Neural cell (in vitro differentiated cells): ENCODE data around the gene B3GALNT2. TPM values are rescaled to one million over a fixed set of nuclear protein-coding genes. Genes with fewer than 3 reads are reported as not detected.

Experiments used
- H2AFZ ChIP-seq: fragments of 200-600, 300-800 bp; sonication (generic), shearing (Covaris generic); 2 replicates; pipeline ENCODE4 v1.6.0; 2014; ENCODE audit warnings: low read depth, mild to moderate bottlenecking, antibody characterized with exemption, low read length, moderate library complexity
- H3F3A ChIP-seq: fragments of 200-600 bp; shearing (Covaris generic); 2 replicates; pipeline ENCODE4 v1.6.1; 2016; ENCODE audit warnings: mild to moderate bottlenecking, moderate library complexity, mixed read lengths, antibody characterized with exemption, low read length; ENCODE audit not compliant: insufficient read depth, poor library complexity, severe bottlenecking
- H3K27ac ChIP-seq: fragments of 200-600, 300-800 bp; sonication (generic), shearing (Covaris generic); 2 replicates; pipeline ENCODE4 v1.5.1; 2014; ENCODE audit warnings: mild to moderate bottlenecking, low read length, moderate library complexity
- H3K27me3 ChIP-seq: fragments of 300-800, 200-600 bp; sonication (generic), shearing (Covaris generic); 2 replicates; pipeline ENCODE4 v1.6.0; 2014; ENCODE audit warnings: mild to moderate bottlenecking, low read depth, low read length, moderate library complexity; ENCODE audit not compliant: insufficient read depth
- H3K36me3 ChIP-seq: fragments of 300-800, 200-600 bp; sonication (generic), shearing (Covaris generic); 2 replicates; pipeline ENCODE4 v1.5.1; 2014; ENCODE audit warnings: mild to moderate bottlenecking, antibody characterized with exemption, low read length, moderate library complexity; ENCODE audit not compliant: insufficient read depth
- H3K4me2 ChIP-seq: fragments of 300-800, 200-600 bp; sonication (generic), shearing (Covaris generic); 2 replicates; pipeline ENCODE4 v1.6.0; 2014; ENCODE audit warnings: mild to moderate bottlenecking, low read length
- H3K4me3 ChIP-seq: fragments of 300-800, 200-600 bp; sonication (generic), shearing (Covaris generic); 2 replicates; pipeline ENCODE4 v1.5.1; 2014; ENCODE audit warnings: mild to moderate bottlenecking, low read length, moderate library complexity
- H3K79me2 ChIP-seq: fragments of 200-600 bp; shearing (Covaris generic); replicated peaks from 2 replicates; pipeline ENCODE4 v1.6.0; 2014; ENCODE audit warnings: mild to moderate bottlenecking, low read length, moderate library complexity; ENCODE audit not compliant: insufficient read depth
- H3K9ac ChIP-seq: fragments of 300-800, 200-600 bp; sonication (generic), shearing (Covaris generic); 2 replicates; pipeline ENCODE4 v1.6.1; 2016; ENCODE audit warnings: mild to moderate bottlenecking, low read length, mixed read lengths
- H3K9me2 ChIP-seq: fragments of 200-600 bp; shearing (Covaris generic); 2 replicates; pipeline ENCODE4 v1.6.1; 2016; ENCODE audit warnings: mild to moderate bottlenecking, low read length, mixed read lengths; ENCODE audit not compliant: insufficient read depth
- H3K9me3 ChIP-seq: fragments of 200-600, 300-800 bp; sonication (generic), shearing (Covaris generic); 2 replicates; pipeline ENCODE4 v1.6.1; 2016; ENCODE audit warnings: mild to moderate bottlenecking, mixed run types, low read length, moderate library complexity, mixed read lengths
- H4K20me1 ChIP-seq: fragments of 200-600 bp; shearing (Covaris generic); 2 replicates; pipeline ENCODE4 v1.6.1; 2016; ENCODE audit warnings: mild to moderate bottlenecking, mixed run types; ENCODE audit not compliant: insufficient read depth
- EP300 ChIP-seq: fragments of 450-650 bp; conservative IDR thresholded peaks from 2 replicates; pipeline ENCODE4 v1.6.1; 2014; ENCODE audit warnings: antibody characterized with exemption, mild to moderate bottlenecking, moderate library complexity; ENCODE audit not compliant: poor library complexity, severe bottlenecking
- EZH2 ChIP-seq: fragments of 200-600, 300-800 bp; shearing (Covaris generic), sonication (generic); IDR thresholded peaks from 2 replicates; pipeline ENCODE4 v1.6.1; 2014; ENCODE audit warnings: antibody characterized with exemption, low read length, borderline replicate concordance, mild to moderate bottlenecking; ENCODE audit not compliant: insufficient read depth, poor library complexity, severe bottlenecking
- MXI1 ChIP-seq: fragments of 450-650 bp; conservative IDR thresholded peaks from 2 replicates; pipeline ENCODE4 v1.6.1; 2014; ENCODE audit warnings: antibody characterized with exemption, mild to moderate bottlenecking; ENCODE audit not compliant: poor library complexity, severe bottlenecking
- POLR2AphosphoS5 ChIP-seq: IDR thresholded peaks from 2 replicates; pipeline ENCODE4 v1.6.1; 2012
- RAD21 ChIP-seq: fragments of 450-650 bp; conservative IDR thresholded peaks from 2 replicates; pipeline ENCODE4 v1.6.1; 2014; ENCODE audit warnings: antibody characterized with exemption, mild to moderate bottlenecking, moderate library complexity
- SMC3 ChIP-seq: fragments of 450-650 bp; conservative IDR thresholded peaks from 2 replicates; pipeline ENCODE4 v1.6.1; 2014; ENCODE audit warnings: antibody characterized with exemption, mild to moderate bottlenecking, moderate library complexity; ENCODE audit not compliant: poor library complexity
- TAF1 ChIP-seq: IDR thresholded peaks from 2 replicates; pipeline ENCODE4 v1.6.1; 2012; ENCODE audit warnings: low read depth
- polyA plus RNA-seq: library from polyadenylated mRNA; depleted of rRNA; stranded (reverse); fragments of >200 nt; gene quantifications from 2 replicates; pipeline ENCODE4 v1.2.3, GENCODE V29; 2014
- TF ChIP-seq, protein P1 (sequence below): fragments of 450-650 bp; IDR thresholded peaks from 2 replicates; pipeline ENCODE4 v1.5.1; 2014; ENCODE audit warnings: antibody characterized with exemption, mild to moderate bottlenecking, moderate library complexity; ENCODE audit not compliant: poor library complexity, severe bottlenecking
- TF ChIP-seq, protein P2 (sequence below): IDR thresholded peaks from 2 replicates; pipeline ENCODE4 v1.6.1; 2012; ENCODE audit warnings: borderline replicate concordance

Gene B3GALNT2
- polyA plus RNA-seq, 1 donor from 2014 or later: 29.0 TPM

DNA sequence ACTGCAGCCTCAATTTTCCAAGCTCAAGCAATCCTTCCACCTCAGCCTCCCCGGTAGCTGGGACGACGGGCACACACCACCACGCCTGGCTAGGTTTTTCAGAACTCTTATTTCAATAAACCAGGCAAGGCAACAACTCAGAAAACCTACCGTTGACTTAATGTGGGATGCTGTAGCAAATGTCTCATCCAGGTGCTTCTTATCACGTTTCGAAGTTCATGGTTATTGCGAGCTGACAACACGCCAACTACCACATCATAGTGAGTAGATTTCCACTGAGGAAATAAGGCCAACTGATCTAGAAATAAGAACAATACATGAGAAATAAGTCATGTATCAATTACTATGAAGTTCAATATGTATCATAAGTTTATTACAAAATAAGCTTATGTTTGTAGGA lies 9.7 kb downstream of the B3GALNT2 start:
- no peak overlapping the region for H3K9ac ChIP-seq
- no peak overlapping the region for H3K4me3 ChIP-seq
- peaks cover 3% of the 10 kb centered on the region for H3K79me2 ChIP-seq
- H2AFZ ChIP-seq: no peak overlapping the region
- H3K9me3 ChIP-seq: no peaks in the 10 kb centered on the region
- no peaks in the 10 kb centered on the region for H3K36me3 ChIP-seq
- no peaks in the 10 kb centered on the region for H3K9me2 ChIP-seq
- H4K20me1 ChIP-seq: no peaks in the 10 kb centered on the region
- H3K4me2 ChIP-seq: no peak overlapping the region
- TF ChIP-seq, protein P1, sequence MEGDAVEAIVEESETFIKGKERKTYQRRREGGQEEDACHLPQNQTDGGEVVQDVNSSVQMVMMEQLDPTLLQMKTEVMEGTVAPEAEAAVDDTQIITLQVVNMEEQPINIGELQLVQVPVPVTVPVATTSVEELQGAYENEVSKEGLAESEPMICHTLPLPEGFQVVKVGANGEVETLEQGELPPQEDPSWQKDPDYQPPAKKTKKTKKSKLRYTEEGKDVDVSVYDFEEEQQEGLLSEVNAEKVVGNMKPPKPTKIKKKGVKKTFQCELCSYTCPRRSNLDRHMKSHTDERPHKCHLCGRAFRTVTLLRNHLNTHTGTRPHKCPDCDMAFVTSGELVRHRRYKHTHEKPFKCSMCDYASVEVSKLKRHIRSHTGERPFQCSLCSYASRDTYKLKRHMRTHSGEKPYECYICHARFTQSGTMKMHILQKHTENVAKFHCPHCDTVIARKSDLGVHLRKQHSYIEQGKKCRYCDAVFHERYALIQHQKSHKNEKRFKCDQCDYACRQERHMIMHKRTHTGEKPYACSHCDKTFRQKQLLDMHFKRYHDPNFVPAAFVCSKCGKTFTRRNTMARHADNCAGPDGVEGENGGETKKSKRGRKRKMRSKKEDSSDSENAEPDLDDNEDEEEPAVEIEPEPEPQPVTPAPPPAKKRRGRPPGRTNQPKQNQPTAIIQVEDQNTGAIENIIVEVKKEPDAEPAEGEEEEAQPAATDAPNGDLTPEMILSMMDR: no peak
- TF ChIP-seq EZH2: no peak
- no peak for TF ChIP-seq MXI1
- TF ChIP-seq POLR2AphosphoS5: no peak
- TF ChIP-seq EP300: no peak
- no peak for TF ChIP-seq RAD21
- TF ChIP-seq SMC3: no peak
- TF ChIP-seq, protein P2, sequence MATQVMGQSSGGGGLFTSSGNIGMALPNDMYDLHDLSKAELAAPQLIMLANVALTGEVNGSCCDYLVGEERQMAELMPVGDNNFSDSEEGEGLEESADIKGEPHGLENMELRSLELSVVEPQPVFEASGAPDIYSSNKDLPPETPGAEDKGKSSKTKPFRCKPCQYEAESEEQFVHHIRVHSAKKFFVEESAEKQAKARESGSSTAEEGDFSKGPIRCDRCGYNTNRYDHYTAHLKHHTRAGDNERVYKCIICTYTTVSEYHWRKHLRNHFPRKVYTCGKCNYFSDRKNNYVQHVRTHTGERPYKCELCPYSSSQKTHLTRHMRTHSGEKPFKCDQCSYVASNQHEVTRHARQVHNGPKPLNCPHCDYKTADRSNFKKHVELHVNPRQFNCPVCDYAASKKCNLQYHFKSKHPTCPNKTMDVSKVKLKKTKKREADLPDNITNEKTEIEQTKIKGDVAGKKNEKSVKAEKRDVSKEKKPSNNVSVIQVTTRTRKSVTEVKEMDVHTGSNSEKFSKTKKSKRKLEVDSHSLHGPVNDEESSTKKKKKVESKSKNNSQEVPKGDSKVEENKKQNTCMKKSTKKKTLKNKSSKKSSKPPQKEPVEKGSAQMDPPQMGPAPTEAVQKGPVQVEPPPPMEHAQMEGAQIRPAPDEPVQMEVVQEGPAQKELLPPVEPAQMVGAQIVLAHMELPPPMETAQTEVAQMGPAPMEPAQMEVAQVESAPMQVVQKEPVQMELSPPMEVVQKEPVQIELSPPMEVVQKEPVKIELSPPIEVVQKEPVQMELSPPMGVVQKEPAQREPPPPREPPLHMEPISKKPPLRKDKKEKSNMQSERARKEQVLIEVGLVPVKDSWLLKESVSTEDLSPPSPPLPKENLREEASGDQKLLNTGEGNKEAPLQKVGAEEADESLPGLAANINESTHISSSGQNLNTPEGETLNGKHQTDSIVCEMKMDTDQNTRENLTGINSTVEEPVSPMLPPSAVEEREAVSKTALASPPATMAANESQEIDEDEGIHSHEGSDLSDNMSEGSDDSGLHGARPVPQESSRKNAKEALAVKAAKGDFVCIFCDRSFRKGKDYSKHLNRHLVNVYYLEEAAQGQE: no peak
- no peak for TF ChIP-seq TAF1
- no peak overlapping the region for H3K27ac ChIP-seq
- H3K27me3 ChIP-seq: no peaks in the 10 kb centered on the region
- H3F3A ChIP-seq: no peaks in the 10 kb centered on the region

DNA sequence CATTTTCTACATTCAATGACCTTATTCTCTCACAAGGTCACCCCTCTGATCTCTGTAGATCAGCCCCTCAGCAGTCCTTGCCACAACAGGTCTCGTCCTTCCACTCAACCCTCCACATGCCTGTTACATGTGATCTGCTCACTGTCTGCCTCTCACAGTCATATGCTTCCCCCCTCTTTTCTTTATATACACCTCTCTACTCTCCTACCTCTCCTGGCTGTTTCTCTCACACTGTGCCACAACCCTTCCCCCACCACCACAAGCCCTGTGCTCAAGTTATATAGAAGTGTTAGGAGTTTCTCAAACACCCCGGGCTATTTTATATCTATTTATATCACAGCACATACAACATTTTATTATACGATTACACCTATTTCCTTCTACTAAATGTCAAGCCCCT lies 12.6 kb downstream of the B3GALNT2 start:
- TF ChIP-seq SMC3: no peak
- TF ChIP-seq RAD21: no peak
- TF ChIP-seq TAF1: no peak
- TF ChIP-seq, protein P1: no peak
- no peak for TF ChIP-seq POLR2AphosphoS5
- TF ChIP-seq EP300: no peak
- no peak for TF ChIP-seq MXI1
- TF ChIP-seq, protein P2: no peak
- no peak for TF ChIP-seq EZH2
- H3K27ac ChIP-seq: no peak overlapping the region
- H2AFZ ChIP-seq: no peak overlapping the region
- H3K4me2 ChIP-seq: no peak overlapping the region
- no peaks in the 10 kb centered on the region for H3K27me3 ChIP-seq
- H3K9me3 ChIP-seq: no peaks in the 10 kb centered on the region
- no peaks in the 10 kb centered on the region for H3F3A ChIP-seq
- no peak overlapping the region for H3K4me3 ChIP-seq
- no peak overlapping the region for H3K9ac ChIP-seq
- no peaks in the 10 kb centered on the region for H3K36me3 ChIP-seq
- no peaks in the 10 kb centered on the region for H4K20me1 ChIP-seq
- H3K79me2 ChIP-seq: no peaks in the 10 kb centered on the region
- no peaks in the 10 kb centered on the region for H3K9me2 ChIP-seq
